ENCODE data around the gene YJEFN3. TPM values are rescaled to one million over a fixed set of nuclear protein-coding genes. Genes with fewer than 3 reads are reported as not detected.

The YJEFN3 gene
- total and polyA plus RNA-seq, 10 donors: 1.3 to 22.7 (median 3.9) TPM

DNA sequence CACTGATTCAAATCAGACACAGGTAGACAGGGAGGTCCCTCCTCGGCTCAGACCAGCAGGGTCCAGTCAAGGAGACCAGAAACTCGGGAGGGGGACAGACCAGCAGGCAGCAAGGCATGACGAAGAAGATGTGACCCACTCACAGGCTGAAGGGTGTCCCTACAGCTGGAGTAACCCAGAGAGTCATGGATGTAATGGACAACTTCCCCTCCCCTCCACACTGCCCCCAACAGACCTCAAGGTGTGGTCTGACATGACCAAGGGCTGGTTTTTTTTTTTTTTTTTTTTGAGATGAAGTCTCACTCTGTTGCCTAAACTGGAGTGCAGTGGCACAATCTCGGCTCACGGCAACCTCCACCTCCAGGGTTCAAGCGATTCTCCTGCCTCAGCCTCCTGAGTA lies 55.6 kb downstream of the YJEFN3 start:
- Histone ChIP-seq H3K27me3 (replicated peaks in 1 of 7) (no peaks in the 10 kb centered on the region), H3K36me3 (no peaks in the 10 kb centered on the region), H3K4me1 (peaks cover 0 to 3% (median 0%) of the 10 kb centered on the region in 6 donors), H3K9me3 (no peaks in the 10 kb centered on the region), H3K27ac (no peak overlapping the region), H3K4me3 (no peak overlapping the region)
- 83 to 92% (median 89%) methylated on average over 6 of the region's 6 CpGs for WGBS, 5 donors
- intact Hi-C loops (cut with DNase I; ENCODE audit: low total_unique reads): no loop called here
- no peak for DNase-seq
- no peak for TF ChIP-seq POLR2AphosphoS5 (IDR thresholded peaks at IDR 0.05)
- TF ChIP-seq POLR2A (IDR thresholded peaks at IDR 0.05): no peak
- TF ChIP-seq, protein P1, sequence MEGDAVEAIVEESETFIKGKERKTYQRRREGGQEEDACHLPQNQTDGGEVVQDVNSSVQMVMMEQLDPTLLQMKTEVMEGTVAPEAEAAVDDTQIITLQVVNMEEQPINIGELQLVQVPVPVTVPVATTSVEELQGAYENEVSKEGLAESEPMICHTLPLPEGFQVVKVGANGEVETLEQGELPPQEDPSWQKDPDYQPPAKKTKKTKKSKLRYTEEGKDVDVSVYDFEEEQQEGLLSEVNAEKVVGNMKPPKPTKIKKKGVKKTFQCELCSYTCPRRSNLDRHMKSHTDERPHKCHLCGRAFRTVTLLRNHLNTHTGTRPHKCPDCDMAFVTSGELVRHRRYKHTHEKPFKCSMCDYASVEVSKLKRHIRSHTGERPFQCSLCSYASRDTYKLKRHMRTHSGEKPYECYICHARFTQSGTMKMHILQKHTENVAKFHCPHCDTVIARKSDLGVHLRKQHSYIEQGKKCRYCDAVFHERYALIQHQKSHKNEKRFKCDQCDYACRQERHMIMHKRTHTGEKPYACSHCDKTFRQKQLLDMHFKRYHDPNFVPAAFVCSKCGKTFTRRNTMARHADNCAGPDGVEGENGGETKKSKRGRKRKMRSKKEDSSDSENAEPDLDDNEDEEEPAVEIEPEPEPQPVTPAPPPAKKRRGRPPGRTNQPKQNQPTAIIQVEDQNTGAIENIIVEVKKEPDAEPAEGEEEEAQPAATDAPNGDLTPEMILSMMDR (IDR thresholded peaks at IDR 0.05 in 8 of 11, conservative IDR thresholded peaks at IDR 0.05 in 3 of 11): no peak

Other genes starting within 250 kb of the YJEFN3 start
- gene SUGP1, start 208.4 kb upstream of the YJEFN3 start, total RNA-seq: 10 to 100 TPM; 48.0 to 63.1 (median 52.8) TPM
- gene SUGP1, start 208.4 kb upstream of the YJEFN3 start, polyA plus RNA-seq: 10 to 100 TPM; 29.3 to 53.2 (median 46.9) TPM
- 100 to 1,000 TPM in 4 of 7 donors, 10 to 100 TPM in 3; 77.5 to 133 (median 103) TPM for gene MAU2, start 208.1 kb upstream of the YJEFN3 start, total RNA-seq
- 10 to 100 TPM; 12.0 to 29.8 (median 17.7) TPM for gene MAU2, start 208.1 kb upstream of the YJEFN3 start, polyA plus RNA-seq
- 100 to 1,000 TPM in 3 of 7 donors, 10 to 100 TPM in 4; 54.0 to 122 (median 94.2) TPM for gene GATAD2A, start 123.2 kb upstream of the YJEFN3 start, total RNA-seq
- gene GATAD2A, start 123.2 kb upstream of the YJEFN3 start, polyA plus RNA-seq: 10 to 100 TPM; 11.6 to 25.5 (median 12.6) TPM
- 1 to 10 TPM; 2.3 to 5.6 (median 3.7) TPM for gene TSSK6, start 13.4 kb upstream of the YJEFN3 start, total RNA-seq
- 1 to 10 TPM; 1.7 to 3.3 (median 2.4) TPM for gene TSSK6, start 13.4 kb upstream of the YJEFN3 start, polyA plus RNA-seq
- 100 to 1,000 TPM in 4 of 7 donors, 10 to 100 TPM in 3; 24.0 to 216 (median 182) TPM for gene NDUFA13, start 12.7 kb upstream of the YJEFN3 start, total RNA-seq
- gene NDUFA13, start 12.7 kb upstream of the YJEFN3 start, polyA plus RNA-seq: 100 to 1,000 TPM; 203 to 224 (median 204) TPM
- 1 to 10 TPM in 1 of 7 donors, under 1 TPM in 5, not detected in 1; 0.36 to 1.3 (median 0.61) TPM for gene CILP2, start 9.4 kb downstream of the YJEFN3 start, total RNA-seq
- gene CILP2, start 9.4 kb downstream of the YJEFN3 start, polyA plus RNA-seq: under 1 TPM; 0.15 to 0.38 (median 0.35) TPM
- 10 to 100 TPM in 2 of 7 donors, 1 to 10 TPM in 5; 5.3 to 12.5 (median 9.3) TPM for gene PBX4, start 89.8 kb downstream of the YJEFN3 start, total RNA-seq
- gene PBX4, start 89.8 kb downstream of the YJEFN3 start, polyA plus RNA-seq: 10 to 100 TPM in 2 of 3 donors, 1 to 10 TPM in 1; 4.4 to 17.8 (median 15.0) TPM
- gene LPAR2, start 99.3 kb downstream of the YJEFN3 start, total RNA-seq: 10 to 100 TPM; 23.7 to 62.8 (median 41.1) TPM
- gene LPAR2, start 99.3 kb downstream of the YJEFN3 start, polyA plus RNA-seq: 10 to 100 TPM; 12.4 to 44.1 (median 41.9) TPM
- gene GMIP, start 114.7 kb downstream of the YJEFN3 start, total RNA-seq: 100 to 1,000 TPM in 2 of 7 donors, 10 to 100 TPM in 5; 59.9 to 141 (median 96.9) TPM
- gene GMIP, start 114.7 kb downstream of the YJEFN3 start, polyA plus RNA-seq: 10 to 100 TPM; 26.7 to 60.5 (median 31.9) TPM
- 100 to 1,000 TPM in 5 of 7 donors, 10 to 100 TPM in 2; 88.4 to 301 (median 113) TPM for gene ATP13A1, start 134.8 kb downstream of the YJEFN3 start, total RNA-seq
- gene ATP13A1, start 134.8 kb downstream of the YJEFN3 start, polyA plus RNA-seq: 10 to 100 TPM; 39.7 to 95.3 (median 91.6) TPM
- gene ZNF101, start 139.9 kb downstream of the YJEFN3 start, total RNA-seq: 10 to 100 TPM; 29.6 to 58.3 (median 41.1) TPM
- gene ZNF101, start 139.9 kb downstream of the YJEFN3 start, polyA plus RNA-seq: 10 to 100 TPM; 29.8 to 51.9 (median 46.3) TPM
- gene ZNF14, start 204.2 kb downstream of the YJEFN3 start, total RNA-seq: 10 to 100 TPM in 5 of 7 donors, 1 to 10 TPM in 2; 8.0 to 17.1 (median 11.5) TPM
- gene ZNF14, start 204.2 kb downstream of the YJEFN3 start, polyA plus RNA-seq: 1 to 10 TPM; 5.2 to 7.6 (median 6.2) TPM